GM15510 (cell line): Measurements from ENCODE around the gene CA10.

Source experiments
- POLR2A ChIP-seq: IDR thresholded peaks from 3 replicates; pipeline ENCODE4 v1.6.1; 2011; ENCODE audit warnings: borderline replicate concordance; ENCODE audit not compliant: insufficient read length; ENCODE audit errors: extremely low read depth

The CA10 gene

GRCh38 chr17:52154466-52154865, 4.0 kb downstream of the CA10 start:
- no peak for TF ChIP-seq POLR2A

GRCh38 chr17:52150935-52151334, 7.6 kb downstream of the CA10 start:
- no peak for TF ChIP-seq POLR2A

- no peak for TF ChIP-seq POLR2A
These were observed 8.9 kb downstream of the CA10 start for GRCh38 chr17:52149626-52150025.

GRCh38 chr17:52148969-52149351, 9.6 kb downstream of the CA10 start:
- no peak for TF ChIP-seq POLR2A

- TF ChIP-seq POLR2A: no peak
These were observed 10.1 kb downstream of the CA10 start for GRCh38 chr17:52148288-52148968.

GRCh38 chr17:52147872-52148271, 10.6 kb downstream of the CA10 start:
- no peak for TF ChIP-seq POLR2A

GRCh38 chr17:52147431-52147830, 11.1 kb downstream of the CA10 start:
- TF ChIP-seq POLR2A: no peak

GRCh38 chr17:52145476-52145875, 13.0 kb downstream of the CA10 start:
- TF ChIP-seq POLR2A: no peak

GRCh38 chr17:52143542-52143941, 15.0 kb downstream of the CA10 start:
- no peak for TF ChIP-seq POLR2A

- TF ChIP-seq POLR2A: no peak
These were observed 17.9 kb downstream of the CA10 start for GRCh38 chr17:52140601-52141000.

GRCh38 chr17:52138752-52139151, 19.8 kb downstream of the CA10 start:
- TF ChIP-seq POLR2A: no peak

- TF ChIP-seq POLR2A: no peak
These were observed 20.2 kb downstream of the CA10 start for GRCh38 chr17:52138350-52138749.

GRCh38 chr17:52136166-52136565, 22.3 kb downstream of the CA10 start:
- no peak for TF ChIP-seq POLR2A

- no peak for TF ChIP-seq POLR2A
These were observed 23.9 kb downstream of the CA10 start for GRCh38 chr17:52134641-52135040.

- TF ChIP-seq POLR2A: no peak
These were observed 29.8 kb downstream of the CA10 start for GRCh38 chr17:52128721-52129120.

GRCh38 chr17:52124993-52125392, 33.5 kb downstream of the CA10 start:
- no peak for TF ChIP-seq POLR2A

GRCh38 chr17:52124561-52124960, 34.0 kb downstream of the CA10 start:
- TF ChIP-seq POLR2A: no peak
